Mucosa of descending colon (tissue), 3 donors: ENCODE data around the gene BACH1. TPM values are rescaled to one million over a fixed set of nuclear protein-coding genes. Genes with fewer than 3 reads are reported as not detected.

ENCODE experiments used
- ATAC-seq: fragments of 200-7000 bp; cut with Tn5 transposase; one replicate; pipeline ENCODE4 v1.9.1; 2020; ENCODE audit warnings: mild to moderate bottlenecking, moderate library complexity
- DNase-seq, 3 donors: peaks; one replicate each; pipeline ENCODE4 v3.0.0-alpha.2; 2020
- H3K36me3 ChIP-seq: fragments of 200-600 bp; one replicate; pipeline ENCODE4 v1.8.0; 2021; ENCODE audit warnings: low read depth, mild to moderate bottlenecking
- H3K4me1 ChIP-seq: fragments of 200-600 bp; one replicate; pipeline ENCODE4 v1.8.0; 2021; ENCODE audit warnings: low read depth, mild to moderate bottlenecking
- H3K4me3 ChIP-seq: fragments of 200-600 bp; one replicate; pipeline ENCODE4 v1.8.0; 2021; ENCODE audit warnings: mild to moderate bottlenecking
- H3K9me3 ChIP-seq: fragments of 200-600 bp; one replicate; pipeline ENCODE4 v1.8.0; 2021; ENCODE audit warnings: mild to moderate bottlenecking
- intact Hi-C, 2 donors: fragments of 100-400 bp; cut with DNase I in 1 of 2; cut with micrococcal nuclease in 1 of 2; formaldehyde crosslinking; loops; one replicate each; pipeline versions ENCODE4 v1.11.0 to v1.11.1; 2022; cut with DNase I, micrococcal nuclease
- total RNA-seq, 3 donors: library from RNA; stranded (reverse); fragmentation: NEBNext Ultra II Directional in 2 of 3; extraction: Animal tissue kit (Norgen Biotek cat#: 25700) in 2 of 3; gene quantifications; one replicate each; pipeline versions ENCODE4 v1.2.1 to v1.2.4, GENCODE V29; 2021 to 2023
- TF ChIP-seq, protein P1 (sequence below): fragments of 200-600 bp; IDR thresholded peaks from one replicate; pipeline ENCODE4 v1.8.0; 2022; ENCODE audit warnings: antibody characterized with exemption, mild to moderate bottlenecking
- donor health status: DM: no; HTN: no; CAD: no; lungs with moderate emphysema.
- donor health status: DM: no; HTN: no; CAD: no.
- donor health status: DM: no; HTN: yes; CAD: no.

Gene BACH1
- total RNA-seq, 3 donors from 2014 or later = 54.0 to 107 (median 57.2) TPM

- DNase-seq (no peak), ATAC-seq (no peak)
- Histone ChIP-seq H3K4me3 (no peak overlapping the region), H3K9me3 (no peaks in the 10 kb centered on the region), H3K4me1 (peaks cover 27% of the 10 kb centered on the region), H3K36me3 (no peaks in the 10 kb centered on the region)
- TF ChIP-seq, protein P1, sequence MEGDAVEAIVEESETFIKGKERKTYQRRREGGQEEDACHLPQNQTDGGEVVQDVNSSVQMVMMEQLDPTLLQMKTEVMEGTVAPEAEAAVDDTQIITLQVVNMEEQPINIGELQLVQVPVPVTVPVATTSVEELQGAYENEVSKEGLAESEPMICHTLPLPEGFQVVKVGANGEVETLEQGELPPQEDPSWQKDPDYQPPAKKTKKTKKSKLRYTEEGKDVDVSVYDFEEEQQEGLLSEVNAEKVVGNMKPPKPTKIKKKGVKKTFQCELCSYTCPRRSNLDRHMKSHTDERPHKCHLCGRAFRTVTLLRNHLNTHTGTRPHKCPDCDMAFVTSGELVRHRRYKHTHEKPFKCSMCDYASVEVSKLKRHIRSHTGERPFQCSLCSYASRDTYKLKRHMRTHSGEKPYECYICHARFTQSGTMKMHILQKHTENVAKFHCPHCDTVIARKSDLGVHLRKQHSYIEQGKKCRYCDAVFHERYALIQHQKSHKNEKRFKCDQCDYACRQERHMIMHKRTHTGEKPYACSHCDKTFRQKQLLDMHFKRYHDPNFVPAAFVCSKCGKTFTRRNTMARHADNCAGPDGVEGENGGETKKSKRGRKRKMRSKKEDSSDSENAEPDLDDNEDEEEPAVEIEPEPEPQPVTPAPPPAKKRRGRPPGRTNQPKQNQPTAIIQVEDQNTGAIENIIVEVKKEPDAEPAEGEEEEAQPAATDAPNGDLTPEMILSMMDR = no peak
- intact Hi-C loops = no loop called here
These were observed 2.3 kb upstream of the BACH1 start for GRCh38 chr21:29296446-29296845.

- ATAC-seq (no peak), DNase-seq (peak in 1 of 3 donors; percentile 42)
- intact Hi-C loops = no loop called here
- Histone ChIP-seq H3K4me3 (no peak overlapping the region), H3K9me3 (no peaks in the 10 kb centered on the region), H3K36me3 (no peaks in the 10 kb centered on the region), H3K4me1 (peaks cover 38% of the 10 kb centered on the region)
- TF ChIP-seq, protein P1 = no peak
These were observed 1.0 kb upstream of the BACH1 start for GRCh38 chr21:29297483-29298347.

DNA sequence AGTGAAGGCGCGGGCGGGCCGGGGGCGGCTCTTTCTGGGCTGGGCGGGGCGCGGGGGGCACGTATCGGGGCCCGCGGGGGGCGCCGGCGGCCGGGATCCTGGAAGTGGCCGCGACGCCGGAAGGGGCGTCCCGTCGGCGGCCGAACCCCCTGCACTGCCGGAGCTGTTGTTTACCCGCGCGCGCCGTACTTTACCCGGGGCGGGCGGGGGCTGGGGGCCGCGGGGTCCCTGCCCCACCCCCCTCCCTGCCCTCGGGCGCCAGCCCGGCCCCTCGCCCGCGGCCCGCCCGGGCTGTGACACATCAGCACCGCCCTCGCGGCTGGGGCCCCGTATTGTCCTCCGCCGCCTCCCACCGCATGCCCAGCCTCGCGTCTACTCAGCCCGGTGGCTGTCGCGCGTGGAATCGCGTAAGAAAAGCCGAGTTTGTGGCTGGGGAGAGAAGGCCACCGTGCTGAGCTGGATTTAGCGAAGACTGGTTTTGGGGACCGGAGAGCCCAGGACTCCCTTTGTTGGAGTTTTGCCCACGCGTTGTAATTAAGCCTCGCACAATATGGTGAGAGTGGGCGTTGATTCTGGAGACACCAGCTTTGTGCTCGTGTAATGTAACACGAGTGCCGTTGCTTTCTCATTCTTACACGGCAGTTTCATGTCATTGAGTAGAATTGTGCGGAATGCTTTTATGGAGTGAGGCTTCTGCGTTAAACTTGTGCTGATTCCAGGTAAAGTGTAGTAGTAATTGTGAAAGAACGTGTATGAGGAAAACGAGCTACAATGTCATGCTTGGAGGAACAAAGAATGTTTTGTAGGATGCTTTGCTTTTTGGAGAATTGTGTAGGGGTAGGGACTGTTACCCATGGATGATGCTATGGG is 559 bp downstream of the BACH1 start:
- peaks cover 52% of the 10 kb centered on the region for H3K4me1 ChIP-seq
- intact Hi-C loops = no loop called here

GRCh38 chr21:29299916-29300806 is 1.4 kb downstream of the BACH1 start:
- no peaks in the 10 kb centered on the region for H3K9me3 ChIP-seq
- intact Hi-C loops = no loop called here
- no peaks in the 10 kb centered on the region for H3K36me3 ChIP-seq
- peak; percentile 59 for ATAC-seq
- peak; percentile 46 to 60 (median 59) for DNase-seq
- peak overlapping the region; percentile 86 for H3K4me3 ChIP-seq
- H3K4me1 ChIP-seq = peaks cover 59% of the 10 kb centered on the region
- TF ChIP-seq, protein P1 = no peak

More for the DNA sequence above, 559 bp downstream of the BACH1 start:
- ATAC-seq (peak; percentile 72), DNase-seq (peak; percentile 64 to 83 (median 81))
- peak overlapping the region; percentile 86 for H3K4me3 ChIP-seq
- TF ChIP-seq, protein P1 = no peak
- H3K36me3 ChIP-seq = no peaks in the 10 kb centered on the region
- no peaks in the 10 kb centered on the region for H3K9me3 ChIP-seq

DNA sequence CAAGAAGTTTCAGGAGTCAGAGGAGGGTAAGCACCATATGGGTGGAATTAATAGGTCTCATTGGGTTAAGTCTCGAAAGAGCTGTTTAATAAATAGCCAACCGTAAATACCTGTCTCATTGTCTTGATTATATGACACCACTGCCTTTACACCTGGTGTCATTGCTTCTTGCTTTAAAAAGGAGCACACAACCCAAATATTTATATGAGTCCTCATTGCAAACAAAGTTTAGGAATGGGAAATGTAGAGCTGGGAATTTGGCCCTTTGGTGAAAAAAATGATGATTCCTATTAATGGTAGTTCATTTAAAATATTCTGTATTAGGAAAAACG is 2.1 kb downstream of the BACH1 start:
- ATAC-seq (no peak), DNase-seq (no peak)
- TF ChIP-seq, protein P1 = no peak
- intact Hi-C loops = no loop called here
- Histone ChIP-seq H3K9me3 (no peaks in the 10 kb centered on the region), H3K4me3 (no peak overlapping the region), H3K4me1 (peaks cover 55% of the 10 kb centered on the region), H3K36me3 (no peaks in the 10 kb centered on the region)
